GM13976 (cell line): ENCODE measurements around the gene ARFRP1.

Experiments
- DNase-seq: peaks from one replicate; pipeline ENCODE4 v3.0.0; 2012; ENCODE audit warnings: low spot score
- in situ Hi-C: fragments of 300-500 bp; cut with MboI; formaldehyde crosslinking; loops from one replicate; pipeline ENCODE4 v1.12.0; 2022; ENCODE audit warnings: low sequenced_read_pairs, mixed read lengths, inconsistent platforms; ENCODE audit not compliant: unreplicated experiment
- TF ChIP-seq, protein P1 (sequence below): IDR thresholded peaks from 2 replicates; pipeline ENCODE4 v1.5.1; 2012; ENCODE audit warnings: borderline replicate concordance, mild to moderate bottlenecking; ENCODE audit not compliant: insufficient read depth; ENCODE audit errors: extremely low read depth, missing control alignments, control extremely low read depth

ARFRP1 gene

DNA sequence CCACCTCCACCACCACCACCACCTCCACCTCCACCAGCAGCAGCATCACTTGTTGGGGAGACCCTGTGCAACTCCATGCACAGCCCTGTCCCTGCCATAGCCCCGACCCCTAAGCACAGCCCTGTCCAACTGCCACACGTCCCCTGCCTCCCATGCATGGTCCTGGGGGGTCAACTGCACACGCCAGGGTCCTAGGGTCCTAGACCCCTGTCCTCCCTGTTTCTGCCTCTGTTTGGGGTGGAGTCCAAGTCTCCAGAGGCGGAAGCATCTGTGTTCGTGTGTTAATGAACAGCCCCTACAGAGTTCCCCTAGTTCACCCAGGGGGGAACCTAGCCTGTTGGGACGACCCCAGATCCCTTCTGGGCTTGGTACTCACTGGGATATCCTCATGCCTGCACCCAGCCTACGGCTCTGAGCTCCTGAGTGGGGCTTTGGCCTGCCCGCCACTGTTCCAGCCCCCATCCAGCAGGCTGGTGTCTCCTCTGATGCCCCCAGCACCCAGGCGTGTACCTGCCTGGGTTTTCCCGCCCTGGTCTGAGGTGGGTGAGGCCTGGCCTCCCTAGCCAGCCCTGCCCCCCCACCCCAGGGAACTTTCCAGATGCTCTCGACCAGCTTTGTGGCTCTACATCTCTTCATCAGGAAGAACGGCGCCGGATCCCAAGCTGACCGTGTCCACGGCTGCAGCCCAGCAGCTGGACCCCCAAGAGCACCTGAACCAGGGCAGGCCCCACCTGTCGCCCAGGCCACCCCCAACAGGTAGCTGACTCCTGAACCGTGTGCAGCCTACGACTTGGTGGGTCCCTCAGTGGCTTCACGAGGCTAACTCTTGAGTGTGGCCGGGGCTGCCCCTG is 13.8 kb downstream of the ARFRP1 start:
- TF ChIP-seq, protein P1, sequence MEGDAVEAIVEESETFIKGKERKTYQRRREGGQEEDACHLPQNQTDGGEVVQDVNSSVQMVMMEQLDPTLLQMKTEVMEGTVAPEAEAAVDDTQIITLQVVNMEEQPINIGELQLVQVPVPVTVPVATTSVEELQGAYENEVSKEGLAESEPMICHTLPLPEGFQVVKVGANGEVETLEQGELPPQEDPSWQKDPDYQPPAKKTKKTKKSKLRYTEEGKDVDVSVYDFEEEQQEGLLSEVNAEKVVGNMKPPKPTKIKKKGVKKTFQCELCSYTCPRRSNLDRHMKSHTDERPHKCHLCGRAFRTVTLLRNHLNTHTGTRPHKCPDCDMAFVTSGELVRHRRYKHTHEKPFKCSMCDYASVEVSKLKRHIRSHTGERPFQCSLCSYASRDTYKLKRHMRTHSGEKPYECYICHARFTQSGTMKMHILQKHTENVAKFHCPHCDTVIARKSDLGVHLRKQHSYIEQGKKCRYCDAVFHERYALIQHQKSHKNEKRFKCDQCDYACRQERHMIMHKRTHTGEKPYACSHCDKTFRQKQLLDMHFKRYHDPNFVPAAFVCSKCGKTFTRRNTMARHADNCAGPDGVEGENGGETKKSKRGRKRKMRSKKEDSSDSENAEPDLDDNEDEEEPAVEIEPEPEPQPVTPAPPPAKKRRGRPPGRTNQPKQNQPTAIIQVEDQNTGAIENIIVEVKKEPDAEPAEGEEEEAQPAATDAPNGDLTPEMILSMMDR = no peak
- DNase-seq = no peak
- in situ Hi-C loops = no loop called here

DNA sequence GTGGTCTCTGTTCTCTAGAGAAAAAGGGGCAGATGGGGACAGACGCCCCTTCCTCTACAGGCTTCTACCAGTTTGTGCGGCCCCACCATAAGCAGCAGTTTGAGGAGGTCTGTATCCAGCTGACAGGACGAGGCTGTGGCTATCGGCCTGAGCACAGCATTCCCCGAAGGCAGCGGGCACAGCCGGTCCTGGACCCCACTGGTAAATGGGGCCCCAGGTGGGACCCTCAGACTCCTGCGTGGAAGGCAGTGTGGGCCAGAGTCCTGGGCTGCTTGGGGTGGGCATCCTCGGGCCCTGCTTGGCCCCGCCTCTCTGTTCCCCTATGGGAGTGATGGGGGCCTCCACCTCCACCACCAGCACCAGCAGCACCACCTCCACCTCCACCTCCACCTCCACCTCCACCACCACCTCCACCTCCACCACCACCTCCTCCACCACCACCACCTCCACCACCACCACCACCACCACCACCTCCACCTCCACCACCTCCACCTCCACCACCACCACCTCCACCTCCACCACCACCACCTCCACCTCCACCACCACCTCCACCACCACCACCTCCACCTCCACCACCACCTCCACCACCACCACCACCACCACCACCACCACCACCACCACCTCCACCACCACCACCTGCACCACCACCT is 14.6 kb downstream of the ARFRP1 start:
- in situ Hi-C loops = no loop called here
- TF ChIP-seq, protein P1 = no peak

DNA sequence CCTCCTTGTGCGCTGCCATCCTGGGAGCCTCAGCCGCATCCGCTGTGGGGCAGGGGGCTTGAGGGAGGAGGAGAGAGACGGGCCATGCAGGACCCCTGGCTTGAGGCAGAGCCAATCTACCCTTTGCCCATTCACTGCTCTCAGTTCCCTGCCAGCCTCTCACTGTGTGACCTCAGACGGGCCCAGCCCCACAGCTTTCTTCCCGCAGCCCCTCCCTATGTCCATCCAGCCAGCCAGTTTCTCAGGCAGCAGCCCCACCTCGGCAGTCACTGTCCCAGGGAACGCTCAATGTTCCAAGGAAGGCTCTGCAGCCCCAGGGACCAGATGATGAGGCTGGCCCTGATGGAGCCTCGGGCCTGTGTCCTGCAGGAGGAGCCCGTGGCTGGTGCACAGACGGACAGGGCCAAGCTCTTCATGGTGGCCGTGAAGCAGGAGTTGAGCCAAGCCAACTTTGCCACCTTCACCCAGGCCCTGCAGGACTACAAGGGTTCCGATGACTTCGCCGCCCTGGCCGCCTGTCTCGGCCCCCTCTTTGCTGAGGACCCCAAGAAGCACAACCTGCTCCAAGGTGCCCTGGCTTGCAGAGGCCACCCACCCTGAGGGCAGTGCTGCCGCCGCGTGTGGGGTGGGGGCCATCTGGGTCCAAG is 15.2 kb downstream of the ARFRP1 start:
- TF ChIP-seq, protein P1 = no peak
- in situ Hi-C loops = no loop called here
- no peak for DNase-seq

More for the DNA sequence above, 14.6 kb downstream of the ARFRP1 start:
- no peak for DNase-seq

DNA sequence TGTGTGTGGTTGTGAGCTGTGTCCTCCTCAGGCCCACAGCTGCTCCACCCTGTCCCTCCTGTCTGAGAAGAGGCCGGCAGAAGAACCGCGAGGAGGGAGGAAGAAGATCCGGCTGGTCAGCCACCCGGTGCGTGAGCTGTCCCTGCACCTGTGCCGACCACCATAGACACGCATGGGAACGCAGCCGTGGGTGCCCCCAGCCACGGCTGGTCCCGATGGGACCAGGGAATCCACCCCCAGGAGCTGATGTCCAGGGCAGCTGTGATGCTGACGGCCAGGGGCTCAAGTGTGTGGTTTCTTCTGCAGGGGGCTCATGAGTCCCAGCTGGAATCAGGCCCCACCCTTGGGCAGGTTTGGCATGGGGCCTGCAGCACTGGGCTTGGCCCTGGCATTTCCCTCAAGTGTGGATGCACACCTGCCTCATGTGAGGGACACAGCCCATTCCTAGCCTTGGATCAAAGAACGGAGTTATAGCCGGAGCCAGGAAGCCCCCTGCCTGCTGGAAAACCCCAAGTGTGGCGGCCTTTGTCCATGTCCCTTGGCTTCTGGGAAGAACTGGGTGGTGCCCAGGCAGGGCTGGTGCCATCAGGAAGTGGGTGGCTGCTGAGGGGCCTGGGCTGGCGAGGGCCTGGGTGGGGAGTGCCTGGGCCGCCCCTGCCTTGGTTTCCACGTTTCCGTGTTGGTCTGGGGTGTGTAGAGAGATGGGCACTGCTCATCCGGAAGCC is 15.9 kb downstream of the ARFRP1 start:
- in situ Hi-C loops = no loop called here
- no peak for DNase-seq
- TF ChIP-seq, protein P1 = no peak

DNA sequence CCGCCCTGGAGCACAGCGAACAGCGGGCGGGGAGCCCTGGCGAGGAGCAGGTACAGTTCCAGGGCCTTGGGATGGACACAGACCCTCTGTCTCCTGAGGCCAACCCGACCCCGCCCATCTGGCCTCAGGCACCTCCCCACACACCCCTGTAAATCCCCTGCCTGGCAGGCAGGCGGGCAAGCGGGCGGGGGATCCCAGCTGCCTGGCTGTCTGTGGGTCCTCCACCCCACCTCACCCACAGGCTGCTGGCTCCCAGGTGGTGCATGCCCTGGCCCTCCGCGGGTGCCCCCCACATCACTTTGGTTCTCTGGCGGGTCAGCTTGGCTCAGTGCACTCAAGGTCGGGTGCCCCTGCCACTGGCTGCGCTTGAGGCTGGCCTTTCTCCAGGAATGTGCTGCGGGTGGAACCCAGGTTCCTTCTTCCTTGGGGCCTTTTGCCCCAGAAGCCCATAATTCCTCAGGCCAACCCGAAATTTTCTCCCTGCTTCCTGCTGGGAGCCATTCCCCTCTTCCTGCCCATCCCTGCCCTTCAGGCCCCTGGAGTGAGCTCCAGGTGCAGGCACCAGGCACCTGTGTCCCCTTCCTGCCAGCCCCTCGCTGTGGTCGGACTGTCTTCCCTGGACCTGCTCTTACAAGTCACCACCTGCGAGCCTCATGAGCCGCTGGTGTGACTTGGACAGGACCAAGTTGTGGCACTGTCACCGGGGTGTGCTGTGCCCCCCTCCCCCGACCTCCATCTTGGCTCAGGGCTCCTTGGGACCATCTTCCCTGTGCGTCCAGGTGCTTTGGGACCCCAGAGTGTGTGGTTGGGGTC is 16.7 kb downstream of the ARFRP1 start:
- TF ChIP-seq, protein P1 = no peak
- in situ Hi-C loops = no loop called here
- no peak for DNase-seq
